Erythroblast (primary cell): ENCODE data around the gene RNF213.

Experiments used
- GATA1 ChIP-seq: IDR thresholded peaks from 2 replicates; pipeline ENCODE4 v1.6.1; 2011; ENCODE audit warnings: low read depth, mild to moderate bottlenecking, control low read depth, low read length, moderate library complexity
- POLR2A ChIP-seq: IDR thresholded peaks from 2 replicates; pipeline ENCODE4 v1.6.1; 2011; ENCODE audit warnings: mild to moderate bottlenecking, low read length

DNA sequence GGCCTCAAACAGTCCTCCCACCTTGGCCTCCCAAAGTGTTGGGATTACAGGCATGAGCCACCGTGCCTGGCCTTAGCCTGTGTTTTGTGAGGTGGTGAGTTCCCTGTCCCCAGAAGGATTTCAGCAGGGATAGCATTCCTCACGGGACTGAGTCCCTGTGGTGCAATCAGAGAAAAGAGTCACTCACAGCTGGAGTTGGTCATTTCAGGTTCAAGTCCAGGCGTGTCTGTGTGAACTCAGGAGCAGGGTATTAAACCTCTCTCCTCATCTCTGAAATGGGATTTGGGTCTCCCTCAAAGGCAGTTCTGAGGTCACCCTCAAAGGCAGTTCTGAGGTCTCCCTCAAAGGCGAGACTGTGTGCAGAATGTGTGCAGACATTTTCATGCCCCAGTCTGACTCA is 187.1 kb downstream of the RNF213 start:
- TF ChIP-seq POLR2A (no peak), GATA1 (no peak)
